Body of pancreas (tissue), 4 donors: ENCODE data around the gene CCDC154. TPM values are rescaled to one million over a fixed set of nuclear protein-coding genes. Genes with fewer than 3 reads are reported as not detected.

Experiments
- ATAC-seq: fragments of 150-250 bp; one replicate; pipeline ENCODE4 v1.9.1; 2016
- DNase-seq, 4 donors: peaks; one replicate each; pipeline ENCODE4 v3.0.0-alpha.2; 2019
- H3K27ac ChIP-seq, 4 donors: fragments of 200-600 bp; sonication (generic); 1 replicate in 3 of 4; 2 replicates in 1 of 4; pipeline versions ENCODE4 v1.5.1 to v1.6.1; 2016 to 2019; ENCODE audit warnings: mild to moderate bottlenecking in 1 of 4, mixed read lengths in 1 of 4, moderate library complexity in 1 of 4
- H3K27me3 ChIP-seq, 2 donors: fragments of 200-600 bp; sonication (generic); one replicate each; pipeline ENCODE4 v1.6.0; 2016; ENCODE audit warnings: mild to moderate bottlenecking in 1 of 2
- H3K36me3 ChIP-seq, 2 donors: fragments of 200-600 bp; sonication (generic); replicated peaks in 1 of 2; 2 replicates each; pipeline ENCODE4 v1.5.1; 2016; ENCODE audit warnings: low read depth in 2 of 2; ENCODE audit not compliant: insufficient read depth in 1 of 2
- H3K4me1 ChIP-seq: fragments of 200-600 bp; sonication (generic); one replicate; pipeline ENCODE4 v1.6.0; 2016
- H3K4me3 ChIP-seq, 2 donors: fragments of 200-600 bp; sonication (generic); 1 replicate in 1 of 2; 2 replicates in 1 of 2; pipeline ENCODE4 v1.5.1; 2016 to 2019
- H3K9me3 ChIP-seq, 3 donors: fragments of 200-600 bp; sonication (generic); 1 replicate in 2 of 3; 2 replicates in 1 of 3; pipeline ENCODE4 v1.5.1; 2016
- CTCF ChIP-seq, 7 experiments: fragments of 450-650 bp in 4 of 7; fragments of 200-600 bp in 3 of 7; sonication (generic) in 3 of 7; IDR thresholded peaks; one replicate each; pipeline ENCODE4 v1.5.1; 2016 to 2019; ENCODE audit warnings: antibody characterized with exemption in 7 of 7
- POLR2A ChIP-seq, 3 donors: fragments of 450-650 bp; IDR thresholded peaks; one replicate each; pipeline ENCODE4 v1.6.1; 2016; ENCODE audit warnings: antibody characterized with exemption in 3 of 3, mild to moderate bottlenecking in 2 of 3
- WGBS, 2 donors: methylation state at CpG; one replicate each; pipeline ENCODE4 v1.1.5; 2017; 5-methylcytosine and 5-hydroxymethylcytosine counted together
- intact Hi-C: fragments of 100-400 bp; cut with DNase I; formaldehyde crosslinking; loops from one replicate; pipeline ENCODE4 v1.15.1; 2023
- total RNA-seq, 2 donors: library from RNA; depleted of rRNA; stranded (reverse); fragments of >200 nt; gene quantifications; one replicate each; pipeline ENCODE4 v1.1.0, GENCODE V29; 2016

The CCDC154 gene
- total RNA-seq, 2 donors from 2014 or later = 2.1 to 2.3 TPM

- DNase-seq (no peak), ATAC-seq (no peak)
- no peak for TF ChIP-seq CTCF (IDR thresholded peaks at IDR 0.05)
- TF ChIP-seq POLR2A (IDR thresholded peaks at IDR 0.05) = no peak
- intact Hi-C loops = no loop called here
- Histone ChIP-seq H3K27ac (no peak overlapping the region), H3K27me3 (no peaks in the 10 kb centered on the region), H3K36me3 (peaks cover 0 to 23% of the 10 kb centered on the region in 2 donors), H3K4me3 (no peak overlapping the region), H3K9me3 (no peaks in the 10 kb centered on the region), H3K4me1 (no peaks in the 10 kb centered on the region)
- WGBS, 2 donors = 96% methylated on average over 19 of the region's 19 CpGs; no CpG with 5 or more reads in 1 of the 2 donors
Measured at GRCh38 chr16:1453316-1453715, 9.0 kb upstream of the CCDC154 start.

- DNase-seq (no peak), ATAC-seq (no peak)
- Histone ChIP-seq H3K27ac (no peak overlapping the region), H3K4me1 (no peaks in the 10 kb centered on the region), H3K4me3 (no peak overlapping the region), H3K9me3 (no peaks in the 10 kb centered on the region), H3K27me3 (no peaks in the 10 kb centered on the region), H3K36me3 (peaks cover 0 to 29% of the 10 kb centered on the region in 2 donors)
- 60 to 93% methylated on average over 2 to 20 of the region's 20 CpGs for WGBS, 2 donors
- TF ChIP-seq CTCF (IDR thresholded peaks at IDR 0.05) = no peak
- no peak for TF ChIP-seq POLR2A (IDR thresholded peaks at IDR 0.05)
- intact Hi-C loops = no loop called here
Measured at GRCh38 chr16:1452530-1452929, 8.2 kb upstream of the CCDC154 start.

GRCh38 chr16:1451702-1452392 is 7.5 kb upstream of the CCDC154 start:
- no peaks in the 10 kb centered on the region for H3K9me3 ChIP-seq
- no peak overlapping the region for H3K4me3 ChIP-seq
- H3K36me3 ChIP-seq = peaks cover 0 to 29% of the 10 kb centered on the region in 2 donors
- no peaks in the 10 kb centered on the region for H3K4me1 ChIP-seq
- ATAC-seq = no peak
- no peak for DNase-seq
- no peak overlapping the region for H3K27ac ChIP-seq
- H3K27me3 ChIP-seq = no peaks in the 10 kb centered on the region
- TF ChIP-seq POLR2A (IDR thresholded peaks at IDR 0.05) (no peak), CTCF (IDR thresholded peaks at IDR 0.05) (no peak)
- 92% methylated on average over 15 to 31 of the region's 34 CpGs for WGBS, 2 donors
- intact Hi-C loops = no loop called here

GRCh38 chr16:1450841-1451240 is 6.5 kb upstream of the CCDC154 start:
- ATAC-seq = no peak
- WGBS, 2 donors = 94 to 96% methylated on average over 5 to 21 of the region's 21 CpGs
- peaks cover 0 to 25% of the 10 kb centered on the region in 2 donors for H3K36me3 ChIP-seq
- no peaks in the 10 kb centered on the region for H3K9me3 ChIP-seq
- no peaks in the 10 kb centered on the region for H3K27me3 ChIP-seq
- no peaks in the 10 kb centered on the region for H3K4me1 ChIP-seq
- TF ChIP-seq CTCF (IDR thresholded peaks at IDR 0.05) (no peak), POLR2A (IDR thresholded peaks at IDR 0.05) (no peak)
- H3K4me3 ChIP-seq = no peak overlapping the region
- no peak for DNase-seq
- intact Hi-C loops = no loop called here
- H3K27ac ChIP-seq = no peak overlapping the region

- no peak for ATAC-seq
- intact Hi-C loops = no loop called here
- H3K36me3 ChIP-seq = peaks cover 0 to 20% of the 10 kb centered on the region in 2 donors
- H3K4me1 ChIP-seq = no peaks in the 10 kb centered on the region
- TF ChIP-seq POLR2A (IDR thresholded peaks at IDR 0.05) (no peak), CTCF (IDR thresholded peaks at IDR 0.05) (no peak)
- DNase-seq = no peak
- WGBS, 2 donors = 88 to 94% methylated on average over 25 to 28 of the region's 29 CpGs
- H3K27me3 ChIP-seq = no peaks in the 10 kb centered on the region
- no peaks in the 10 kb centered on the region for H3K9me3 ChIP-seq
- H3K4me3 ChIP-seq = no peak overlapping the region
- H3K27ac ChIP-seq = no peak overlapping the region
Measured at GRCh38 chr16:1450218-1450617, 5.9 kb upstream of the CCDC154 start.
